H1 (cell line): ENCODE measurements around the gene TXNL4B. TPM values are rescaled to one million over a fixed set of nuclear protein-coding genes. Genes with fewer than 3 reads are reported as not detected.
A peak's percentile ranks its signal among the peaks of the same experiment; 100 is the strongest.

Experiments used
- CTCF ChIA-PET: fragments of 300-600 bp; sonication (Branson Sonifier 250); formaldehyde crosslinking; loops from one replicate; lab custom pipeline; 2021; ENCODE audit not compliant: partially characterized antibody; lab: Charles Lee
- POLR2A ChIA-PET: fragments of 300-600 bp; sonication (Branson Sonifier 250); formaldehyde crosslinking; loops from one replicate; lab custom pipeline; 2021; ENCODE audit warnings: inconsistent platforms; ENCODE audit not compliant: partially characterized antibody; lab: Charles Lee
- DNase-seq, 2 experiments: peaks; one replicate each; pipeline versions ENCODE4 v3.0.0 to v3.0.0-alpha.2; 2010 to 2022; ENCODE audit warnings: low spot score in 2 of 2, low read depth in 1 of 2, mixed read lengths in 1 of 2
- FAIRE-seq: peaks from 2 replicates; lab custom pipeline; 2011; peaks lifted over from hg19 to GRCh38; lab: Jason Lieb, UNC
- H2AFZ ChIP-seq: 2 replicates; pipeline ENCODE4 v1.8.1; 2012; ENCODE audit warnings: low read length, inconsistent platforms
- H2AK5ac ChIP-seq: 2 replicates; pipeline ENCODE4 v1.6.1; 2013; ENCODE audit warnings: low read depth, low read length
- H2BK120ac ChIP-seq: replicated peaks from 2 replicates; pipeline ENCODE3; 2013; ENCODE audit warnings: low read depth, low read length, inconsistent platforms
- H2BK12ac ChIP-seq: 2 replicates; pipeline ENCODE4 v1.6.1; 2013; ENCODE audit warnings: low read depth, low read length
- H2BK15ac ChIP-seq: 2 replicates; pipeline ENCODE4 v1.6.1; 2013; ENCODE audit warnings: low read length
- H2BK20ac ChIP-seq: 2 replicates; pipeline ENCODE4 v1.6.1; 2013; ENCODE audit warnings: low read length
- H2BK5ac ChIP-seq: 2 replicates; pipeline ENCODE4 v1.6.1; 2013; ENCODE audit warnings: low read depth, low read length
- H3K14ac ChIP-seq: 2 replicates; pipeline ENCODE4 v1.6.1; 2013; ENCODE audit warnings: inconsistent platforms; ENCODE audit not compliant: insufficient read length
- H3K18ac ChIP-seq: 2 replicates; pipeline ENCODE4 v1.6.1; 2013; ENCODE audit warnings: low read length; ENCODE audit errors: extremely low read depth
- H3K23ac ChIP-seq: 2 replicates; pipeline ENCODE4 v1.6.1; 2013; ENCODE audit warnings: inconsistent platforms; ENCODE audit not compliant: insufficient read length
- H3K23me2 ChIP-seq: 2 replicates; pipeline ENCODE4 v1.6.1; 2013; ENCODE audit warnings: low read depth, low read length
- H3K27ac ChIP-seq: 2 replicates; pipeline ENCODE4 v1.6.1; 2011; ENCODE audit warnings: low read depth, low read length, inconsistent platforms
- H3K27me3 ChIP-seq, 4 experiments: replicated peaks in 1 of 4; 1 replicate in 1 of 4; 2 replicates in 3 of 4; pipeline versions ENCODE4 v1.6.1 to v1.8.1; 2011 to 2013; ENCODE audit warnings: low read length in 3 of 4, mild to moderate bottlenecking in 3 of 4, inconsistent platforms in 2 of 4, mixed read lengths in 2 of 4, moderate library complexity in 1 of 4; ENCODE audit not compliant: control insufficient read depth in 3 of 4, insufficient read depth in 3 of 4; ENCODE audit errors: extremely low read depth in 1 of 4
- H3K36me3 ChIP-seq, 4 experiments: 2 replicates each; pipeline versions ENCODE4 v1.6.1 to v1.8.1; 2011 to 2013; ENCODE audit warnings: mild to moderate bottlenecking in 4 of 4, low read length in 3 of 4, moderate library complexity in 2 of 4, control low read depth in 1 of 4, inconsistent platforms in 1 of 4; ENCODE audit not compliant: insufficient read depth in 4 of 4, control insufficient read depth in 2 of 4
- H3K4ac ChIP-seq: replicated peaks from 2 replicates; pipeline ENCODE3; 2013; ENCODE audit warnings: low read length, low read depth, mixed read lengths, inconsistent platforms; ENCODE audit not compliant: insufficient read length
- H3K4me1 ChIP-seq, 4 experiments: replicated peaks in 1 of 4; 1 replicate in 1 of 4; 2 replicates in 3 of 4; pipeline versions ENCODE4 v1.6.1 to v1.8.1; 2011 to 2013; ENCODE audit warnings: low read length in 3 of 4, inconsistent platforms in 2 of 4, mixed read lengths in 1 of 4; ENCODE audit not compliant: insufficient read depth in 4 of 4, control insufficient read depth in 3 of 4
- H3K4me2 ChIP-seq, 2 experiments: 2 replicates each; pipeline versions ENCODE4 v1.6.1 to v1.8.1; 2011 to 2013; ENCODE audit warnings: low read depth in 2 of 2, low read length in 2 of 2, control low read depth in 1 of 2, inconsistent platforms in 1 of 2, mild to moderate bottlenecking in 1 of 2; ENCODE audit not compliant: insufficient read depth in 1 of 2
- H3K4me3 ChIP-seq, 4 experiments: fragments of 200-600, 300-600 bp in 1 of 4; sonication (generic), shearing (Covaris generic), sonication (Bioruptor Twin) in 1 of 4; 2 replicates each; pipeline versions ENCODE4 v1.5.1 to v1.8.1; 2011 to 2016; ENCODE audit warnings: low read length in 4 of 4, low read depth in 3 of 4, control low read depth in 2 of 4, inconsistent platforms in 2 of 4, mild to moderate bottlenecking in 2 of 4, mixed read lengths in 1 of 4, moderate library complexity in 1 of 4; ENCODE audit not compliant: insufficient read depth in 2 of 4; ENCODE audit errors: extremely low read depth in 1 of 4
- H3K56ac ChIP-seq: replicated peaks from 2 replicates; pipeline ENCODE3; 2013; ENCODE audit warnings: low read depth, mild to moderate bottlenecking, mixed read lengths, low read length, inconsistent platforms; ENCODE audit not compliant: insufficient read length
- H3K79me1 ChIP-seq: 2 replicates; pipeline ENCODE4 v1.6.1; 2013; ENCODE audit warnings: low read depth, low read length, control low read depth
- H3K79me2 ChIP-seq, 2 experiments: 2 replicates each; pipeline versions ENCODE4 v1.6.1 to v1.8.1; 2012 to 2013; ENCODE audit warnings: low read length in 2 of 2, mild to moderate bottlenecking in 2 of 2, inconsistent platforms in 1 of 2; ENCODE audit not compliant: insufficient read depth in 2 of 2, control insufficient read depth in 1 of 2
- H3K9ac ChIP-seq, 4 experiments: replicated peaks in 1 of 4; 1 replicate in 1 of 4; 2 replicates in 3 of 4; pipeline versions ENCODE4 v1.6.1 to v1.8.1; 2011 to 2013; ENCODE audit warnings: low read depth in 3 of 4, low read length in 3 of 4, control low read depth in 2 of 4, mild to moderate bottlenecking in 2 of 4, moderate library complexity in 2 of 4, inconsistent platforms in 1 of 4; ENCODE audit errors: extremely low read depth in 1 of 4
- H3K9me3 ChIP-seq, 2 experiments: 2 replicates each; pipeline versions ENCODE4 v1.6.1 to v1.8.1; 2012 to 2013; ENCODE audit warnings: mild to moderate bottlenecking in 2 of 2, moderate library complexity in 2 of 2, control low read depth in 1 of 2, inconsistent platforms in 1 of 2, low read depth in 1 of 2, low read length in 1 of 2, mixed read lengths in 1 of 2; ENCODE audit not compliant: insufficient read depth in 2 of 2
- H4K20me1 ChIP-seq, 2 experiments: replicated peaks in 1 of 2; 2 replicates each; pipeline versions ENCODE3 to v1.8.1; 2011 to 2013; ENCODE audit warnings: inconsistent platforms in 2 of 2, low read length in 2 of 2, mild to moderate bottlenecking in 1 of 2; ENCODE audit not compliant: insufficient read depth in 2 of 2, control insufficient read depth in 1 of 2
- H4K5ac ChIP-seq: 2 replicates; pipeline ENCODE4 v1.6.1; 2013; ENCODE audit warnings: low read length, low read depth, mixed read lengths, inconsistent platforms; ENCODE audit not compliant: insufficient read length
- H4K8ac ChIP-seq: 2 replicates; pipeline ENCODE4 v1.8.0; 2013; ENCODE audit warnings: mild to moderate bottlenecking, moderate library complexity, low read length, inconsistent platforms; ENCODE audit not compliant: insufficient read depth; ENCODE audit errors: extremely low read depth
- H4K91ac ChIP-seq: replicated peaks from 2 replicates; pipeline ENCODE3; 2013; ENCODE audit warnings: low read length, mixed read lengths, inconsistent platforms; ENCODE audit not compliant: insufficient read length
- ATF2 ChIP-seq: IDR thresholded peaks from 2 replicates; pipeline ENCODE4 v1.6.1; 2012; ENCODE audit warnings: low read length, inconsistent platforms
- EZH2 ChIP-seq: fragments of 200-600 bp; sonication (generic); IDR thresholded peaks from 2 replicates; pipeline ENCODE4 v1.7.1; 2012; ENCODE audit warnings: low read depth, mild to moderate bottlenecking, moderate library complexity, low read length, inconsistent platforms; ENCODE audit not compliant: severe bottlenecking
- MAFK ChIP-seq: IDR thresholded peaks from 2 replicates; pipeline ENCODE4 v1.6.1; 2012; ENCODE audit warnings: low read depth, mild to moderate bottlenecking, improper control_type of control experiment, low read length
- WGBS, 2 experiments: shearing (Covaris generic) in 1 of 2; methylation state at CpG; one replicate each; pipeline versions ENCODE4 v1.1.6 to v1.1.7; 2013 to 2015; ENCODE audit warnings: low lambda C conversion rate in 2 of 2, mixed read lengths in 2 of 2, inconsistent platforms in 1 of 2, low coverage in 1 of 2, missing lambda C conversion rate in 1 of 2; ENCODE audit not compliant: insufficient replicate concordance in 2 of 2, insufficient coverage in 1 of 2, insufficient read length in 1 of 2; ENCODE audit errors: extremely low coverage in 1 of 2, missing lambda C conversion rate in 1 of 2; 5-methylcytosine and 5-hydroxymethylcytosine counted together
- polyA plus RNA-seq, 7 experiments: library from polyadenylated mRNA; depleted of rRNA in 3 of 7; stranded (reverse) in 5 of 7; unstranded in 2 of 7; fragments of >200 nt in 5 of 7; fragments of 200-250 nt in 2 of 7; gene quantifications; 1 replicate in 5 of 7; 2 replicates in 1 of 7; 4 replicates in 1 of 7; pipeline versions ENCODE4 v1.2.1 to v1.2.3, GENCODE V29; 2011 to 2013; ENCODE audit warnings: missing spikeins in 2 of 7, mixed read lengths in 2 of 7
- total RNA-seq: library from RNA; stranded (reverse); fragmentation: NEBNext Ultra II Directional; extraction: Animal tissue kit (Norgen Biotek cat#: 25700); gene quantifications from 2 replicates; pipeline ENCODE4 v1.2.1, GENCODE V29; 2021

The TXNL4B gene
- total and polyA plus RNA-seq, 2 of the 8 experiments (the other 6 are each of a cell fraction or from before 2014, with no cell fraction given): 6.7 to 10.6 TPM

- ChIA-PET CTCF (interaction anchor here (0.6 to 4.2 kb wide), 34 partner anchors 10 to 1048 kb away, joined by 3 to 43 read pairs (median 4); no protein-coding TSS in a partner anchor), POLR2A (interaction anchor here (0.9 to 2.3 kb wide), 3 partner anchors 27 to 288 kb away, joined by 3 to 8 read pairs (median 4); partner anchors contain the start of genes DHX38 and TXNL4B)
- no peak overlapping the region for H4K5ac ChIP-seq
- peak in 1 of 2 experiments; percentile 13 for DNase-seq
- no peak overlapping the region for H3K56ac ChIP-seq
- H4K20me1 ChIP-seq: no peaks in the 10 kb centered on the region
- no peak overlapping the region for H3K18ac ChIP-seq
- no peak overlapping the region for H4K8ac ChIP-seq
- no peak for FAIRE-seq
- H3K9me3 ChIP-seq: no peaks in the 10 kb centered on the region
- H3K4ac ChIP-seq: no peak overlapping the region
- no peak overlapping the region for H3K23ac ChIP-seq
- 92% methylated on average over 3 of the region's 3 CpGs; no CpG with 5 or more reads in 1 of the 2 experiments for WGBS, 2 experiments
- no peaks in the 10 kb centered on the region for H3K36me3 ChIP-seq
- H2BK120ac ChIP-seq: no peak overlapping the region
- H2BK5ac ChIP-seq: no peak overlapping the region
- H3K79me2 ChIP-seq: no peaks in the 10 kb centered on the region
- H2AFZ ChIP-seq: no peak overlapping the region
- no peak overlapping the region for H3K27ac ChIP-seq
- H2BK12ac ChIP-seq: no peak overlapping the region
- TF ChIP-seq MAFK (no peak), ATF2 (no peak), EZH2 (no peak)
- H3K4me3 ChIP-seq: no peak overlapping the region
- no peak overlapping the region for H3K9ac ChIP-seq
- no peaks in the 10 kb centered on the region for H3K27me3 ChIP-seq
- no peaks in the 10 kb centered on the region for H3K79me1 ChIP-seq
- H3K23me2 ChIP-seq: no peaks in the 10 kb centered on the region
- H3K14ac ChIP-seq: no peak overlapping the region
- H2BK20ac ChIP-seq: no peak overlapping the region
- H3K4me2 ChIP-seq: no peak overlapping the region
- no peak overlapping the region for H2BK15ac ChIP-seq
- 0 out of 2 replicates have a peak overlapping the region, but pooled peaks have one; percentile 14 for H2AK5ac ChIP-seq
- H3K4me1 ChIP-seq: peaks cover 0 to 4% (median 0%) of the 10 kb centered on the region in 4 experiments; a peak in 3 of 7 replicates
- no peak overlapping the region for H4K91ac ChIP-seq
Measured at GRCh38 chr16:72124148-72124547, 30.7 kb upstream of the TXNL4B start.
